GM12878 (cell line): ENCODE results near the gene ADGRV1. TPM values are rescaled to one million over a fixed set of nuclear protein-coding genes. Genes with fewer than 3 reads are reported as not detected.

Experiments
- ATAC-seq: fragments of 200-7000 bp; cut with Tn5 transposase; 3 replicates; pipeline ENCODE4 v1.9.1; 2020; ENCODE audit warnings: mild to moderate bottlenecking, moderate library complexity
- BruUV-seq: library from RNA; stranded (reverse); fragments of 400-500 nt; replicated peaks from 2 replicates; lab custom pipeline; 2021; lab: Mats Ljungman, UMichigan
- CTCF ChIA-PET: fragments of 300-600 bp; sonication (Branson Sonifier 250); formaldehyde crosslinking; extraction: SDS; loops from one replicate; lab custom pipeline; 2021; ENCODE audit warnings: inconsistent platforms; lab: Yijun Ruan, JAX
- POLR2A ChIA-PET: fragments of 350-600 bp; formaldehyde crosslinking; extraction: SDS; loops from one replicate; lab custom pipeline; 2021; ENCODE audit warnings: inconsistent platforms; lab: Charles Lee
- RAD21 ChIA-PET: fragments of 300-600 bp; sonication (Branson Sonifier 250); formaldehyde crosslinking; loops from one replicate; lab custom pipeline; 2023; ENCODE audit warnings: antibody characterized with exemption; ENCODE audit not compliant: unreplicated experiment; lab: Charles Lee
- SMC1A ChIA-PET: fragments of 300-600 bp; sonication (Branson Sonifier 250); formaldehyde crosslinking; loops from one replicate; lab custom pipeline; 2023; ENCODE audit not compliant: unreplicated experiment, uncharacterized antibody; lab: Charles Lee
- DNase-seq: peaks from one replicate; pipeline ENCODE4 v3.0.0-alpha.2; 2011; ENCODE audit warnings: low read depth, low spot score
- FAIRE-seq: peaks from 3 replicates; lab custom pipeline; 2011; peaks lifted over from hg19 to GRCh38; lab: Jason Lieb, UNC
- H2AFZ ChIP-seq: 2 replicates; pipeline ENCODE4 v1.6.0; 2011; ENCODE audit warnings: low read depth, low read length, control low read depth; ENCODE audit not compliant: control insufficient read depth
- H3K27ac ChIP-seq: 2 replicates; pipeline ENCODE4 v1.5.1; 2011; ENCODE audit warnings: control low read depth; ENCODE audit not compliant: control insufficient read depth, insufficient read depth
- H3K27me3 ChIP-seq, 2 experiments: replicated peaks in 1 of 2; 2 replicates each; pipeline versions ENCODE4 v1.6.0 to v1.6.1; 2011; ENCODE audit warnings: low read length in 1 of 2; ENCODE audit not compliant: control insufficient read depth in 2 of 2, insufficient read depth in 2 of 2
- H3K36me3 ChIP-seq, 2 experiments: 2 replicates each; pipeline ENCODE4 v1.5.1; 2011; ENCODE audit warnings: low read length in 1 of 2; ENCODE audit not compliant: control insufficient read depth in 2 of 2, insufficient read depth in 2 of 2
- H3K4me1 ChIP-seq: 2 replicates; pipeline ENCODE4 v1.6.1; 2011; ENCODE audit warnings: mild to moderate bottlenecking, low read length, moderate library complexity, mixed read lengths; ENCODE audit not compliant: control insufficient read depth, insufficient read depth
- H3K4me2 ChIP-seq: 2 replicates; pipeline ENCODE4 v1.6.0; 2011; ENCODE audit warnings: control low read depth; ENCODE audit not compliant: control insufficient read depth, insufficient read depth
- H3K4me3 ChIP-seq: fragments of 200-600 bp; sonication (generic); 2 replicates; pipeline ENCODE4 v1.5.1; 2016
- H3K79me2 ChIP-seq: 2 replicates; pipeline ENCODE4 v1.6.0; 2011; ENCODE audit warnings: low read length; ENCODE audit not compliant: control insufficient read depth, insufficient read depth
- H3K9ac ChIP-seq: 2 replicates; pipeline ENCODE4 v1.8.0; 2011; ENCODE audit warnings: low read length, control low read depth, mixed read lengths; ENCODE audit not compliant: control insufficient read depth, insufficient read depth
- H3K9me3 ChIP-seq: replicated peaks from 3 replicates; pipeline ENCODE4 v1.5.1; 2011; ENCODE audit warnings: mild to moderate bottlenecking, low read length; ENCODE audit not compliant: control insufficient read depth, insufficient read depth
- H4K20me1 ChIP-seq: 2 replicates; pipeline ENCODE4 v1.6.0; 2011; ENCODE audit not compliant: control insufficient read depth, insufficient read depth
- CBX5 ChIP-seq: sonication (generic); IDR thresholded peaks from 2 replicates; pipeline ENCODE4 v1.6.1; 2016; ENCODE audit warnings: low read depth, moderate library complexity, mild to moderate bottlenecking, inconsistent platforms
- CHD1 ChIP-seq: IDR thresholded peaks from 2 replicates; pipeline ENCODE4 v1.6.1; 2012; ENCODE audit warnings: low read depth, low read length, improper control_type of control experiment
- CREM ChIP-seq: IDR thresholded peaks from 2 replicates; pipeline ENCODE4 v1.6.1; 2014; ENCODE audit warnings: antibody characterized with exemption, low read depth
- CUX1 ChIP-seq: IDR thresholded peaks from 2 replicates; pipeline ENCODE4 v1.6.1; 2012; ENCODE audit warnings: improper control_type of control experiment, low read depth, low read length; ENCODE audit not compliant: insufficient replicate concordance
- JUNB ChIP-seq: IDR thresholded peaks from 2 replicates; pipeline ENCODE4 v1.6.1; 2016; ENCODE audit warnings: antibody characterized with exemption, mild to moderate bottlenecking
- PAX8 ChIP-seq: fragments of 450-650 bp; IDR thresholded peaks from 2 replicates; pipeline ENCODE4 v1.6.1; 2017; ENCODE audit warnings: mild to moderate bottlenecking, moderate library complexity
- STAT1 ChIP-seq: fragments of 450-650 bp; conservative IDR thresholded peaks from 2 replicates; pipeline ENCODE4 v1.6.1; 2014; ENCODE audit warnings: antibody characterized with exemption, mild to moderate bottlenecking
- SUPT20H ChIP-seq: IDR thresholded peaks from 2 replicates; pipeline ENCODE4 v1.6.1; 2011; ENCODE audit warnings: low read depth, mild to moderate bottlenecking, low read length, moderate library complexity, borderline replicate concordance; ENCODE audit not compliant: control insufficient read depth
- YY1 ChIP-seq: IDR thresholded peaks from 2 replicates; pipeline ENCODE4 v1.6.1; 2011; ENCODE audit warnings: low read depth, mild to moderate bottlenecking, low read length
- ZBED1 ChIP-seq: IDR thresholded peaks from 2 replicates; pipeline ENCODE4 v1.6.1; 2016; ENCODE audit warnings: borderline replicate concordance
- ZBTB33 ChIP-seq: fragments of 450-650 bp; IDR thresholded peaks from 2 replicates; pipeline ENCODE4 v1.6.1; 2017; ENCODE audit warnings: mild to moderate bottlenecking
- WGBS: methylation state at CpG from one replicate; pipeline ENCODE4 v1.1.6; 2016; ENCODE audit warnings: low lambda C conversion rate; ENCODE audit not compliant: insufficient replicate concordance, insufficient coverage; ENCODE audit errors: missing lambda C conversion rate; 5-methylcytosine and 5-hydroxymethylcytosine counted together
- in situ Hi-C: fragments of 300-500 bp; cut with MboI; formaldehyde crosslinking; loops from 9 replicates; pipeline ENCODE4 v1.14.3; 2018; ENCODE audit warnings: mixed read lengths
- intact Hi-C: fragments of 100-400 bp; cut with micrococcal nuclease; formaldehyde crosslinking; loops from one replicate; pipeline ENCODE4 v1.14.2; 2022; ENCODE audit not compliant: unreplicated experiment
- polyA plus RNA-seq, 11 experiments: library from polyadenylated mRNA; depleted of rRNA in 4 of 11; unstranded in 6 of 11; stranded (reverse) in 5 of 11; fragments of >200 nt; fragmentation: Nextera tagmentation in 4 of 11; fragmentation: Illumina TruSeq in 1 of 11; extraction: Ambion mirVana in 4 of 11; extraction: Trizol in 1 of 11; gene quantifications; 1 replicate in 1 of 11; 2 replicates in 10 of 11; pipeline versions ENCODE4 v1.2.1 to v1.2.3, GENCODE V29; 2011 to 2016; ENCODE audit warnings: inconsistent platforms in 2 of 11, missing spikeins in 2 of 11, low read depth in 1 of 11
- total RNA-seq, 4 experiments: library from RNA; depleted of rRNA in 3 of 4; stranded (reverse); fragments of >200 nt in 3 of 4; fragmentation: Illumina TruSeq in 1 of 4; extraction: Trizol in 1 of 4; gene quantifications; 2 replicates each; pipeline versions ENCODE4 v1.2.1 to v1.2.3, GENCODE V29; 2013 to 2021

The ADGRV1 gene
- total and polyA plus RNA-seq, 10 of the 15 experiments (the other 5 are each of a cell fraction or from before 2014, with no cell fraction given), result 0.04 to 8.1 (median 0.16) TPM; not detected in 1

- TF ChIP-seq STAT1 (no peak), JUNB (no peak), SUPT20H (no peak), ZBTB33 (no peak), ZBED1 (no peak)
- H3K9me3 ChIP-seq, result no peaks in the 10 kb centered on the region
- ChIA-PET CTCF (interaction anchor here (0.9 kb wide), 2 partner anchors 10 to 55 kb away, joined by 3 to 5 read pairs; no protein-coding TSS in a partner anchor), RAD21 (no interaction called here), SMC1A (interaction anchor here (1.2 to 2.3 kb wide), 3 partner anchors 12 to 21 kb away, joined by 3 to 8 read pairs (median 4); no protein-coding TSS in a partner anchor), POLR2A (no interaction called here)
- in situ Hi-C loops, result no loop called here
- H3K9ac ChIP-seq, result no peak overlapping the region
- ATAC-seq (no peak), FAIRE-seq (no peak), DNase-seq (no peak)
- intact Hi-C loops, result no loop called here
- no peaks in the 10 kb centered on the region for H3K4me1 ChIP-seq
- H3K36me3 ChIP-seq, result no peaks in the 10 kb centered on the region
- WGBS, result 46% methylated on average over 4 of the region's 4 CpGs
- no peak overlapping the region for H3K4me2 ChIP-seq
- no peaks in the 10 kb centered on the region for H3K27me3 ChIP-seq
- H4K20me1 ChIP-seq, result no peaks in the 10 kb centered on the region
- H3K79me2 ChIP-seq, result no peaks in the 10 kb centered on the region
- BruUV-seq, result no TSS peak
- no peak overlapping the region for H3K4me3 ChIP-seq
- H2AFZ ChIP-seq, result no peak overlapping the region
- no peak overlapping the region for H3K27ac ChIP-seq
These were observed 429.1 kb downstream of the ADGRV1 start for GRCh38 chr5:90987726-90988125.

GRCh38 chr5:90991201-90991600 is 432.6 kb downstream of the ADGRV1 start:
- 4% methylated on average over 1 of the region's 1 CpG for WGBS
- ATAC-seq (no peak), FAIRE-seq (no peak), DNase-seq (no peak)
- H3K4me2 ChIP-seq, result no peak overlapping the region
- H3K36me3 ChIP-seq, result no peaks in the 10 kb centered on the region
- ChIA-PET POLR2A (no interaction called here), SMC1A (no interaction called here), RAD21 (no interaction called here), CTCF (interaction anchor here (1.0 to 1.4 kb wide), 2 partner anchors 59 to 438 kb away, joined by 3 to 4 read pairs; no protein-coding TSS in a partner anchor)
- H3K4me3 ChIP-seq, result no peak overlapping the region
- in situ Hi-C loops, result no loop called here
- no peak overlapping the region for H2AFZ ChIP-seq
- H3K27me3 ChIP-seq, result no peaks in the 10 kb centered on the region
- H4K20me1 ChIP-seq, result no peaks in the 10 kb centered on the region
- H3K9me3 ChIP-seq, result no peaks in the 10 kb centered on the region; the same call in 2 of the 3 replicates
- H3K79me2 ChIP-seq, result no peaks in the 10 kb centered on the region
- BruUV-seq, result no TSS peak
- H3K4me1 ChIP-seq, result no peaks in the 10 kb centered on the region
- H3K27ac ChIP-seq, result no peak overlapping the region
- no peak overlapping the region for H3K9ac ChIP-seq
- intact Hi-C loops, result no loop called here
- TF ChIP-seq PAX8 (no peak), YY1 (no peak), STAT1 (no peak), CUX1 (no peak), CBX5 (no peak), CHD1 (no peak), CREM (no peak)
